IMR-90 (cell line): ENCODE results near the gene C16orf96. TPM values are rescaled to one million over a fixed set of nuclear protein-coding genes. Genes with fewer than 3 reads are reported as not detected.

Source experiments
- ATAC-seq: fragments of 200-7000 bp; cut with Tn5 transposase; 2 replicates; pipeline ENCODE4 v1.9.1; 2020; ENCODE audit warnings: low read depth, mild to moderate bottlenecking, moderate library complexity
- BruUV-seq: library from RNA; stranded (reverse); fragments of 400-500 nt; replicated peaks from 2 replicates; lab custom pipeline; 2021; lab: Mats Ljungman, UMichigan
- CTCF ChIA-PET: fragments of 300-600 bp; formaldehyde crosslinking; extraction: SDS; loops from one replicate; lab custom pipeline; 2021; ENCODE audit warnings: antibody characterized with exemption; lab: Yijun Ruan, JAX
- POLR2A ChIA-PET: fragments of 300-600 bp; sonication (Branson Sonifier 250); formaldehyde crosslinking; loops from one replicate; lab custom pipeline; 2022; ENCODE audit warnings: antibody characterized with exemption; ENCODE audit not compliant: unreplicated experiment; lab: Charles Lee
- DNase-seq: peaks from one replicate; pipeline ENCODE4 v3.0.0; 2013
- H2AFZ ChIP-seq: replicated peaks from 2 replicates; pipeline ENCODE3; 2013; ENCODE audit warnings: low read length, mild to moderate bottlenecking; ENCODE audit not compliant: poor library complexity
- H2AK5ac ChIP-seq: 2 replicates; pipeline ENCODE4 v1.6.1; 2013; ENCODE audit warnings: low read depth, low read length, inconsistent platforms
- H2AK9ac ChIP-seq: replicated peaks from 2 replicates; pipeline ENCODE3; 2013; ENCODE audit warnings: mild to moderate bottlenecking, low read depth, low read length, moderate library complexity; ENCODE audit not compliant: poor library complexity
- H2BK120ac ChIP-seq: 2 replicates; pipeline ENCODE4 v1.6.1; 2013; ENCODE audit warnings: low read depth, low read length, inconsistent platforms
- H2BK15ac ChIP-seq: 3 replicates; pipeline ENCODE4 v1.6.1; 2013; ENCODE audit warnings: low read depth, low read length, inconsistent platforms
- H2BK20ac ChIP-seq: 2 replicates; pipeline ENCODE4 v1.6.1; 2013; ENCODE audit warnings: low read depth, mild to moderate bottlenecking, inconsistent platforms, low read length, moderate library complexity
- H2BK5ac ChIP-seq: 2 replicates; pipeline ENCODE4 v1.6.1; 2013; ENCODE audit warnings: mild to moderate bottlenecking, low read depth, low read length, inconsistent platforms; ENCODE audit not compliant: poor library complexity, severe bottlenecking
- H3K14ac ChIP-seq: replicated peaks from 2 replicates; pipeline ENCODE4 v1.6.1; 2013; ENCODE audit warnings: low read depth, low read length, inconsistent platforms
- H3K18ac ChIP-seq: 2 replicates; pipeline ENCODE4 v1.6.1; 2013; ENCODE audit warnings: low read depth, low read length, control low read depth
- H3K23ac ChIP-seq: 2 replicates; pipeline ENCODE4 v1.6.1; 2013; ENCODE audit warnings: low read depth, low read length, inconsistent platforms
- H3K27ac ChIP-seq: 2 replicates; pipeline ENCODE4 v1.5.1; 2013; ENCODE audit warnings: mild to moderate bottlenecking, control low read depth, low read length; ENCODE audit not compliant: insufficient read depth
- H3K27me3 ChIP-seq: 2 replicates; pipeline ENCODE4 v1.6.1; 2013; ENCODE audit warnings: low read length; ENCODE audit not compliant: control insufficient read depth, insufficient read depth
- H3K36me3 ChIP-seq: 2 replicates; pipeline ENCODE4 v1.6.1; 2013; ENCODE audit warnings: low read length, mixed read lengths; ENCODE audit not compliant: control insufficient read depth, insufficient read depth
- H3K4ac ChIP-seq: 2 replicates; pipeline ENCODE4 v1.6.1; 2013; ENCODE audit warnings: low read depth, low read length, inconsistent platforms
- H3K4me1 ChIP-seq: 2 replicates; pipeline ENCODE4 v1.6.1; 2013; ENCODE audit warnings: low read length, mixed read lengths; ENCODE audit not compliant: control insufficient read depth, insufficient read depth
- H3K4me2 ChIP-seq: 2 replicates; pipeline ENCODE4 v1.6.1; 2013; ENCODE audit warnings: low read depth, mild to moderate bottlenecking, control low read depth, low read length, moderate library complexity
- H3K4me3 ChIP-seq: 2 replicates; pipeline ENCODE4 v1.5.1; 2013; ENCODE audit warnings: low read depth, mild to moderate bottlenecking, control low read depth, low read length, moderate library complexity; ENCODE audit not compliant: insufficient read depth
- H3K56ac ChIP-seq: 2 replicates; pipeline ENCODE4 v1.6.1; 2013; ENCODE audit warnings: low read length, inconsistent platforms; ENCODE audit not compliant: insufficient read depth; ENCODE audit errors: extremely low read depth
- H3K79me1 ChIP-seq, 2 experiments: 2 replicates each; pipeline ENCODE4 v1.6.1; 2013; ENCODE audit warnings: low read length in 2 of 2, inconsistent platforms in 1 of 2, low read depth in 1 of 2
- H3K9ac ChIP-seq: 2 replicates; pipeline ENCODE4 v1.6.1; 2013; ENCODE audit warnings: low read depth, low read length, control low read depth
- H3K9me1 ChIP-seq: 2 replicates; pipeline ENCODE4 v1.6.1; 2013; ENCODE audit warnings: low read length, inconsistent platforms; ENCODE audit not compliant: insufficient read depth
- H3K9me3 ChIP-seq: 2 replicates; pipeline ENCODE4 v1.6.1; 2013; ENCODE audit warnings: low read length; ENCODE audit not compliant: control insufficient read depth, insufficient read depth
- H4K20me1 ChIP-seq: 2 replicates; pipeline ENCODE4 v1.6.1; 2013; ENCODE audit warnings: low read length, inconsistent platforms; ENCODE audit not compliant: insufficient read depth
- H4K5ac ChIP-seq: 2 replicates; pipeline ENCODE4 v1.6.1; 2013; ENCODE audit warnings: mild to moderate bottlenecking, low read depth, low read length, control low read depth
- H4K8ac ChIP-seq, 2 experiments: 2 replicates each; pipeline ENCODE4 v1.6.1; 2013; ENCODE audit warnings: low read depth in 2 of 2, low read length in 2 of 2, control low read depth in 1 of 2, inconsistent platforms in 1 of 2
- H4K91ac ChIP-seq: 2 replicates; pipeline ENCODE4 v1.6.1; 2013; ENCODE audit warnings: low read depth, low read length, inconsistent platforms; ENCODE audit not compliant: insufficient read depth
- CEBPB ChIP-seq: IDR thresholded peaks from 2 replicates; pipeline ENCODE4 v1.6.1; 2012; ENCODE audit warnings: low read depth, low read length, improper control_type of control experiment
- FOS ChIP-seq: fragments of 150-350 bp; IDR thresholded peaks from 2 replicates; pipeline ENCODE4 v1.6.1; 2016; ENCODE audit warnings: low read depth, low read length
- MAZ ChIP-seq: IDR thresholded peaks from 2 replicates; pipeline ENCODE4 v1.6.1; 2012; ENCODE audit warnings: low read depth, mild to moderate bottlenecking, low read length, improper control_type of control experiment, moderate library complexity, borderline replicate concordance
- RAD21 ChIP-seq: IDR thresholded peaks from 2 replicates; pipeline ENCODE4 v1.6.1; 2012; ENCODE audit warnings: low read length, improper control_type of control experiment
- RFX5 ChIP-seq: IDR thresholded peaks from 2 replicates; pipeline ENCODE4 v1.8.0; 2012; ENCODE audit warnings: low read depth, mild to moderate bottlenecking, low read length, moderate library complexity
- WGBS, 2 experiments: methylation state at CpG; one replicate each; pipeline versions ENCODE4 v1.1.5 to v1.1.7; 2013; ENCODE audit warnings: missing lambda C conversion rate in 2 of 2; ENCODE audit not compliant: insufficient read length in 1 of 2; ENCODE audit errors: extremely low coverage in 2 of 2; 5-methylcytosine and 5-hydroxymethylcytosine counted together
- dilution Hi-C: fragments of 300-500 bp; cut with HindIII; formaldehyde crosslinking; loops from one replicate; pipeline ENCODE4 v1.14.3; 2018; ENCODE audit warnings: low sequenced_read_pairs; ENCODE audit not compliant: unreplicated experiment
- in situ Hi-C: fragments of 300-500 bp; cut with MboI; formaldehyde crosslinking; loops from 3 replicates; pipeline ENCODE4 v1.14.3; 2019; ENCODE audit warnings: low sequenced_read_pairs, inconsistent platforms, mixed read lengths
- intact Hi-C: fragments of 100-400 bp; cut with micrococcal nuclease; formaldehyde crosslinking; loops from 2 replicates; pipeline ENCODE4 v1.10.0; 2022
- polyA plus RNA-seq, 3 experiments: library from polyadenylated mRNA; depleted of rRNA; stranded (reverse); fragments of >200 nt; gene quantifications; 2 replicates each; pipeline ENCODE4 v1.2.3, GENCODE V29; 2012; ENCODE audit warnings: low replicate concordance in 1 of 3
- total RNA-seq: library from RNA; depleted of rRNA; stranded (reverse); fragments of >200 nt; gene quantifications from 2 replicates; pipeline ENCODE4 v1.2.3, GENCODE V29; 2012
- TF ChIP-seq, protein P1 (sequence below): conservative IDR thresholded peaks from 2 replicates; pipeline ENCODE4 v1.5.1; 2012; ENCODE audit warnings: mild to moderate bottlenecking, low read depth, low read length, improper control_type of control experiment

Gene C16orf96
- total and polyA plus RNA-seq, 2 of the 4 experiments (the other 2 are of a cell fraction) = not detected

DNA sequence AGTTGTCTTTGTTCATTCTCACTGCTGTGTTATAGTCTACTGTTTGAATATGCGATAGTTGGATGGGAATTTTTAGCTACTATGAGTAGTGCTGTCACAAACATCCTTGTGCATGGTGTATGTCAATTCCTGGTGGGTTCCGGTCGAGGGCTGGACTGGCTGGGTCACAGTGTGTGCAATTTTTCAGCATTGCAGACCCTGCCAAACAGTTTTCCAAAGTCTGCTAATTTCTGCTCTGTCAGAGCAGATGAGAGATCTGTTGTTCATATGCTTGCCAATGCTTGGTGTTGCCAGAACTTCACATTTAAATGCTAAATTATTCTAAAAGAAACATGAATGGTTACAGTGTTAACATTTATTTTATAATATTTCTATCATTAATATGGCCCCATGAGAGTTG, 3.6 kb upstream of the C16orf96 start:
- Histone ChIP-seq H4K91ac (no peak overlapping the region), H2BK5ac (no peak overlapping the region), H2BK15ac (no peak overlapping the region), H4K5ac (no peak overlapping the region), H3K14ac (no peak overlapping the region), H4K8ac (no peak overlapping the region), H3K4me3 (no peak overlapping the region), H2BK20ac (no peak overlapping the region), H2AK9ac (no peak overlapping the region), H2AK5ac (no peak overlapping the region), H3K4ac (no peak overlapping the region), H3K23ac (no peak overlapping the region), H2BK120ac (no peak overlapping the region), H3K79me1 (no peaks in the 10 kb centered on the region), H3K27ac (no peak overlapping the region), H2AFZ (no peak overlapping the region), H3K18ac (no peak overlapping the region), H3K4me1 (no peaks in the 10 kb centered on the region), H3K36me3 (no peaks in the 10 kb centered on the region), H3K9me1 (no peaks in the 10 kb centered on the region), H4K20me1 (no peaks in the 10 kb centered on the region), H3K9ac (no peak overlapping the region), H3K9me3 (no peaks in the 10 kb centered on the region), H3K4me2 (no peak overlapping the region), H3K27me3 (peaks cover 34% of the 10 kb centered on the region), H3K56ac (no peak overlapping the region)
- ChIA-PET POLR2A (no interaction called here), CTCF (no interaction called here)
- intact Hi-C loops (no loop called here), dilution Hi-C loops (no loop called here), in situ Hi-C loops (no loop called here)
- no CpG with 5 or more reads among the region's 3 CpGs for WGBS, 2 experiments
- TF ChIP-seq CEBPB (no peak), RAD21 (no peak), RFX5 (no peak), MAZ (no peak), FOS (no peak)
- TF ChIP-seq, protein P1, sequence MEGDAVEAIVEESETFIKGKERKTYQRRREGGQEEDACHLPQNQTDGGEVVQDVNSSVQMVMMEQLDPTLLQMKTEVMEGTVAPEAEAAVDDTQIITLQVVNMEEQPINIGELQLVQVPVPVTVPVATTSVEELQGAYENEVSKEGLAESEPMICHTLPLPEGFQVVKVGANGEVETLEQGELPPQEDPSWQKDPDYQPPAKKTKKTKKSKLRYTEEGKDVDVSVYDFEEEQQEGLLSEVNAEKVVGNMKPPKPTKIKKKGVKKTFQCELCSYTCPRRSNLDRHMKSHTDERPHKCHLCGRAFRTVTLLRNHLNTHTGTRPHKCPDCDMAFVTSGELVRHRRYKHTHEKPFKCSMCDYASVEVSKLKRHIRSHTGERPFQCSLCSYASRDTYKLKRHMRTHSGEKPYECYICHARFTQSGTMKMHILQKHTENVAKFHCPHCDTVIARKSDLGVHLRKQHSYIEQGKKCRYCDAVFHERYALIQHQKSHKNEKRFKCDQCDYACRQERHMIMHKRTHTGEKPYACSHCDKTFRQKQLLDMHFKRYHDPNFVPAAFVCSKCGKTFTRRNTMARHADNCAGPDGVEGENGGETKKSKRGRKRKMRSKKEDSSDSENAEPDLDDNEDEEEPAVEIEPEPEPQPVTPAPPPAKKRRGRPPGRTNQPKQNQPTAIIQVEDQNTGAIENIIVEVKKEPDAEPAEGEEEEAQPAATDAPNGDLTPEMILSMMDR = no peak
- BruUV-seq = no TSS peak
- ATAC-seq (no peak), DNase-seq (no peak)
